ENCODE data around the gene CALCOCO1. TPM values are rescaled to one million over a fixed set of nuclear protein-coding genes. Genes with fewer than 3 reads are reported as not detected.

The CALCOCO1 gene
- total RNA-seq, 4 donors from 2014 or later, result 158 to 385 (median 239) TPM

DNA sequence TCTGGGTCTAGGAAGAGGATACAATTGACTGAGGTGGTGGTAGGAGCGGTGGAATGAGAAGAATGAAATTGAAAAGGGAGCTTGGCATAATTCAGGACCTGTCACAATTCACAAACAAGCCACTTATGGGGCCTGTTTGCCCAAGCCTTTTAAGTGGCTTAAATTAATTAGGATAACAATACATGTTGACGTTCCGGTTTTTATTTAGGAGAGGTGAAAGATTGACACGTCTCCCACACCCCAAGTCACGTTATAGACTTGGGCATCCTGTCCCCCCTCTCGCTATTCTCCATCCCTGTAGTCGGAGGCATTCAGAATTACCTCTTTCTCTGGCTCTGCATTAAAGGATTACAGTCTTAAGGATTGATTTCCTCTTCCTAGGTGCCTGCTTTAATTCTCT is 954 bp upstream of the CALCOCO1 start:
- H3K27ac ChIP-seq, result peak overlapping the region; percentile 86 to 98 (median 93)
- H3K4me3 ChIP-seq, result peak overlapping the region; percentile 54 to 93 (median 76)
- H3K4me1 ChIP-seq, result peaks cover 14 to 15% of the 10 kb centered on the region in 2 donors
- peaks cover 0 to 20% of the 10 kb centered on the region in 2 donors for H3K36me3 ChIP-seq
- no peak for TF ChIP-seq CTCF (IDR thresholded peaks at IDR 0.05 in 4 of 5, conservative IDR thresholded peaks at IDR 0.05 in 1 of 5)
- no peak for TF ChIP-seq POLR2A (IDR thresholded peaks at IDR 0.05)
- ATAC-seq (no peak), DNase-seq (no peak)
- in situ Hi-C loops (cut with MboI; ENCODE audit: low sequenced_read_pairs in 4 of 4) (no loop called here), intact Hi-C loops (cut with DNase I; ENCODE audit: low total_unique reads) (loop anchor here (5.0 to 10.0 kb wide), 4 partner anchors 101 to 647 kb away; partner anchors contain the start of genes AAAS, ATF7, CBX5 and HNRNPA1)
- H3K27me3 ChIP-seq, result no peaks in the 10 kb centered on the region
- no peaks in the 10 kb centered on the region for H3K9me3 ChIP-seq

- Histone ChIP-seq H3K27ac (peak overlapping the region; percentile 87 to 98 (median 93)), H3K4me3 (peak overlapping the region; percentile 69 to 93 (median 82)), H3K36me3 (peaks cover 0 to 31% of the 10 kb centered on the region in 2 donors), H3K4me1 (peaks cover 18% of the 10 kb centered on the region in 2 donors), H3K27me3 (no peaks in the 10 kb centered on the region), H3K9me3 (no peaks in the 10 kb centered on the region)
- ATAC-seq (peak; percentile 42 to 62), DNase-seq (peak; percentile 24 to 43)
- in situ Hi-C loops (cut with MboI; ENCODE audit: low sequenced_read_pairs in 4 of 4), result no loop called here
- intact Hi-C loops (cut with DNase I; ENCODE audit: low total_unique reads), result loop anchor here (1.0 to 10.0 kb wide), 6 partner anchors 20 to 648 kb away; partner anchors contain the start of genes AAAS, ATF7, ATP5MC2 and CBX5
- no peak for TF ChIP-seq CTCF (IDR thresholded peaks at IDR 0.05 in 4 of 5, conservative IDR thresholded peaks at IDR 0.05 in 1 of 5)
- no peak for TF ChIP-seq POLR2A (IDR thresholded peaks at IDR 0.05)
Observed at GRCh38 chr12:53726946-53727309, 324 bp downstream of the CALCOCO1 start.

DNA sequence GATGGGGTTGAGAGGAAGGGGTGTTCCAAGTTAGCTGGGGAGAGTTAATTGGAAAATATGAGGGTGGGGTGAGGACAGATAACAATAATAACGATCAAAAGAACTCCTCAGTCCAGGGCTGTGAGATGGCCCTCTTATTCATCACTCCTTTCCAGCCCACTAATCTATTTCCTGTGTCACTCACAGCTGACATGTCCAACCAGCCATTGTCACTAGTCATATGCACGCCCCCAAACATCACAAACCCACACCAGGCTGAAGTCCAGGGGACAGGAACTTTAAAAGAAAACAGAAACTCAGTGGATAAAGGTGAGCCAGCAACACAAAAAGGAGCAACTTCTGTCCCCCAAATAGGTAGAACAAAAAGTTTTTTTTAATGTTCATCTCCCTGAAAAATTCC is 911 bp downstream of the CALCOCO1 start:
- Histone ChIP-seq H3K9me3 (no peaks in the 10 kb centered on the region), H3K27me3 (no peaks in the 10 kb centered on the region), H3K27ac (peak overlapping the region; percentile 87 to 98 (median 93)), H3K4me3 (peak overlapping the region; percentile 69 to 93 (median 82)), H3K4me1 (peaks cover 18% of the 10 kb centered on the region in 2 donors), H3K36me3 (peaks cover 0 to 37% of the 10 kb centered on the region in 2 donors)
- TF ChIP-seq POLR2A (IDR thresholded peaks at IDR 0.05) (no peak), CTCF (IDR thresholded peaks at IDR 0.05 in 4 of 5, conservative IDR thresholded peaks at IDR 0.05 in 1 of 5) (no peak)
- ATAC-seq (no peak), DNase-seq (no peak)
- intact Hi-C loops (cut with DNase I; ENCODE audit: low total_unique reads) (loop anchor here (2.0 to 10.0 kb wide), 5 partner anchors 20 to 648 kb away; partner anchors contain the start of genes AAAS, ATF7, CBX5 and HNRNPA1), in situ Hi-C loops (cut with MboI; ENCODE audit: low sequenced_read_pairs in 4 of 4) (no loop called here)

DNA sequence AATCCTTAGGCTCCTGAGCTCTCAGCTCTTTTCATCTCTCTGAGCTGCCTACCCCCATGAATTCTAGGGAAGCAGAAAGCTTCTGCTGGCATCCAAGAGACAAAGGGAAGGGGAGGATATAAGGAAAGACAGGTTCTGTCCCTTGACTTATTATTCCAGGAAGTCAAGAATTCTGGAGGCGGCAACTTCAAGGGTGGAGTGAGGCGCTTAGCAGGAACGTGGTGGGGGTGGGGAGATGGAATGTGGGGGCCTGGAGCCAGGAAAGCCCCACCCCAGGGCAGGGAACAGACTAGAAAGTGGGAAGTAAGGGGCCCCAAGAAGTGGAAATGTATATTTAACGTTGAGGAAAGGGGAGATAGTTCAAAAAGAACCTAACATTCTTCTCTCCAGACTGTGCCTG is 1.4 kb downstream of the CALCOCO1 start:
- Histone ChIP-seq H3K4me1 (peaks cover 18% of the 10 kb centered on the region in 2 donors), H3K9me3 (no peaks in the 10 kb centered on the region), H3K27ac (peak overlapping the region in 3 of 4 donors; percentile 90 to 98 (median 96)), H3K4me3 (peak overlapping the region; percentile 69 to 93 (median 82)), H3K27me3 (no peaks in the 10 kb centered on the region), H3K36me3 (peaks cover 0 to 42% of the 10 kb centered on the region in 2 donors)
- no peak for ATAC-seq
- no peak for DNase-seq
- intact Hi-C loops (cut with DNase I; ENCODE audit: low total_unique reads) (loop anchor here (2.0 to 10.0 kb wide), 5 partner anchors 21 to 649 kb away; partner anchors contain the start of genes AAAS, ATF7, CBX5 and HNRNPA1), in situ Hi-C loops (cut with MboI; ENCODE audit: low sequenced_read_pairs in 4 of 4) (no loop called here)
- TF ChIP-seq POLR2A (IDR thresholded peaks at IDR 0.05) (no peak), CTCF (IDR thresholded peaks at IDR 0.05 in 4 of 5, conservative IDR thresholded peaks at IDR 0.05 in 1 of 5) (no peak)
